ACHN (cell line): ENCODE data around the gene DPP9.

Experiments used
- DNase-seq: peaks from one replicate; pipeline ENCODE4 v3.0.0-alpha.2; 2015
- in situ Hi-C: cut with HindIII; loops from 2 replicates; pipeline ENCODE4 v1.10.0; 2017; ENCODE audit warnings: low sequenced_read_pairs, low pct_ligation_motif_present, low pct_unique_long_range_greater_than_20kb

Gene DPP9

GRCh38 chr19:4744451-4745174, 21.0 kb upstream of the DPP9 start:
- in situ Hi-C loops = no loop called here

GRCh38 chr19:4742723-4743646, 19.3 kb upstream of the DPP9 start:
- DNase-seq = no peak
- in situ Hi-C loops = no loop called here

More at GRCh38 chr19:4744451-4745174, 21.0 kb upstream of the DPP9 start:
- DNase-seq = no peak

DNA sequence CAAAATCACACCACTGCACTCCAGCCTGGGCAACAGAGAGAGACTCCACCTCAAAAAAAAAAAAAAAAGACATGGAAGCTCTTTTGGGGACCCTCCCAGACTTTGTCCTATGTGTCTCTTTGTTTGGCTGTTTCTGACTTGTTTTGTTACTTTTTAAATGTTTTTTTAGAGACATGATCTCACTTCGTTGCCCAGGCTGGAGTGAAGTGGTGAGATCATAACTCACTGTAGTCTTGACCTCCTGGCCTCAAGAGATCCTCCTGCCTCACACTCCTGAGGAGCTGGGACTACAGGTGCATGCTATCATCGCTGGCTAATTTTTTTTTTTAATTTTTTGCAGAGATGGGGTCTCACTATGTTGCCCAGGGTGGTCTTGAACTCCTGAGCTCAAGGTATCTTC, 16.4 kb upstream of the DPP9 start:
- DNase-seq = no peak
- in situ Hi-C loops = no loop called here

- in situ Hi-C loops = no loop called here
- no peak for DNase-seq
Observed at GRCh38 chr19:4738734-4739133, 15.1 kb upstream of the DPP9 start.

- in situ Hi-C loops = no loop called here
Observed at GRCh38 chr19:4737955-4738600, 14.4 kb upstream of the DPP9 start.

GRCh38 chr19:4733755-4734345, 10.2 kb upstream of the DPP9 start:
- DNase-seq = no peak
- in situ Hi-C loops = no loop called here

More at GRCh38 chr19:4737955-4738600, 14.4 kb upstream of the DPP9 start:
- no peak for DNase-seq

GRCh38 chr19:4732680-4733114, 9.1 kb upstream of the DPP9 start:
- DNase-seq = peak; percentile 56
- in situ Hi-C loops = no loop called here

- DNase-seq = peak; percentile 34
- in situ Hi-C loops = no loop called here
Observed at GRCh38 chr19:4730740-4731171, 7.1 kb upstream of the DPP9 start.

- DNase-seq = no peak
- in situ Hi-C loops = no loop called here
Observed at GRCh38 chr19:4728871-4729270, 5.2 kb upstream of the DPP9 start.

DNA sequence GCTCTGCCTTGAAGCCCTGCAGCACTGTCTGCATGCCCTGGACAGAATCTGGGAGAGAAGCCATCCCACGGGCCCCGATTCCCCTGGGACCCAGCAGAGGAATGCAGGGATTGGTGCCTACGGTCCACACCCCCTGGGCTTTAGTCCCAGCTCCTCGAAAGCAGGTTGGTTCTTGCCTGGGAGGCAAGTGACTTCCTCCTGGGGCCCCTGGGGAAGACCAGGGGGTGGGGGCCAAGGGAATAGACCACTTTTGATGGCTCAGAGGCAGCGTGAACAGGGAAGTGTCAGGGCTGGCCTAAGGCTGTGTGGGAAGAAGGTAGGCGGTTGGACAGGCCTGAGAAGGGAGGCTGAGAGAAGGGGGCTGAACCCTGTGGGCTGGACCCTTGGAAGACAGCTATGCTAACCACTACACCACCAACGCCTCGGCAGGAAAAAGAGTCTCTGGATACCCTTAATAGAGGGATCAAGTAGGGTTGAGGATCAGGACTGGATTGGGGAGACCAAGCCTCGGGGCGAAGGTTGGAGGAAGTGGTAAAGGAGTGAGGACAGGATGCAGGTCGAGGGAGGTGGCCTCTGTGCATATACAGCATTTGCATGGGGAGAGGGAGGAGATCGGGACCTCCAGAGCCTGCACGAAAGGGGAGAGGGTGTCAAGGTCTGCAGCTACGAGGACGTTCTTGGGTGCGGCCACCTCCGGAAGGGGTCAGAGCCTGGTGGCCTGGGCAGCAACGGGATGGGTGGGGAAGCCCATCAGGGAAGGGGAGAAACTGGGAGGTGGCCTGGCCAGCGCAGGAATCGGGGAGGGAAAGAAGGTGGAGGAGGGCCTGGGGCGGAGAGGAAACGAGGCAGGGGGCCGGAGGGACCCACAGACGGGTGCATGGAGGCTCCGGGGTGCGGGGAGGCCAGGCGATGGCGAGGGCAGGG, 709 bp downstream of the DPP9 start:
- peak; percentile 53 for DNase-seq
- in situ Hi-C loops = no loop called here

GRCh38 chr19:4721196-4721595, 2.4 kb downstream of the DPP9 start:
- DNase-seq = no peak

GRCh38 chr19:4720037-4720700, 3.5 kb downstream of the DPP9 start:
- no peak for DNase-seq
- in situ Hi-C loops = no loop called here

More at GRCh38 chr19:4721196-4721595, 2.4 kb downstream of the DPP9 start:
- in situ Hi-C loops = no loop called here

DNA sequence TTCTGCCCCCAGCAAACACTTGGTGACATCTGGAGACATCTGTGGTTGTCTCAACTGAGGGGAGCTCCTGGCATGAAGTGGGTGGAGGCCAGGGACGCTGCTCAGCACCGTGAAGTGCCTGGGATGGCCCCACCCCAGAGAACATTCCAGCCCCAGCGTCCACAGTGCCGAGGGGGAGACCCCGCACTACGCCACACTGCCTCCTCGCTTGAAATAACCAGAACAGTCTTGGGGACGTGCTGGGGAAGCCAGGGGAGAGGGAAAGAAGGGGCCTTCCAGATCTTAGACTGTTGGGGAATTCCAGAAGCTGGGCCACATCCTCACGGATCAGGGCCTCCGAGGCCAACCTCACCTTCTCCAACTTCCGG, 4.2 kb downstream of the DPP9 start:
- in situ Hi-C loops = no loop called here
- DNase-seq = no peak

- in situ Hi-C loops = no loop called here
Observed at GRCh38 chr19:4717966-4718701, 5.5 kb downstream of the DPP9 start.

GRCh38 chr19:4717191-4717965, 6.3 kb downstream of the DPP9 start:
- DNase-seq = no peak

More at GRCh38 chr19:4717966-4718701, 5.5 kb downstream of the DPP9 start:
- no peak for DNase-seq

More at GRCh38 chr19:4717191-4717965, 6.3 kb downstream of the DPP9 start:
- in situ Hi-C loops = no loop called here
